HepG2 (cell line): ENCODE results near the gene AXIN2. TPM values are rescaled to one million over a fixed set of nuclear protein-coding genes. Genes with fewer than 3 reads are reported as not detected.

Experiments
- ATAC-seq: fragments of 200-7000 bp; cut with Tn5 transposase; 3 replicates; pipeline ENCODE4 v1.9.1; 2020; ENCODE audit warnings: mild to moderate bottlenecking, moderate library complexity
- BruUV-seq: library from RNA; stranded (reverse); fragments of 400-500 nt; replicated peaks from 2 replicates; lab custom pipeline; 2021; lab: Mats Ljungman, UMichigan
- CTCF ChIA-PET: fragments of 300-600 bp; formaldehyde crosslinking; extraction: SDS; loops from one replicate; lab custom pipeline; 2021; ENCODE audit warnings: low total read pairs, inconsistent platforms, low intra/inter-chr PET ratio; lab: Yijun Ruan, JAX
- POLR2A ChIA-PET: fragments of 350-600 bp; sonication (Branson Sonifier 250); formaldehyde crosslinking; loops from one replicate; lab custom pipeline; 2020; ENCODE audit warnings: antibody characterized with exemption, inconsistent platforms; lab: Yijun Ruan, JAX
- DNase-seq: peaks from one replicate; pipeline ENCODE4 v3.0.0-alpha.2; 2015; ENCODE audit warnings: low spot score
- FAIRE-seq: peaks from 3 replicates; lab custom pipeline; 2011; peaks lifted over from hg19 to GRCh38; lab: Jason Lieb, UNC
- H2AFZ ChIP-seq: one replicate; pipeline ENCODE4 v1.6.1; 2011; ENCODE audit warnings: low read length, inconsistent platforms
- H3K27ac ChIP-seq: fragments of 300-600 bp; 3 replicates; pipeline ENCODE4 v1.8.0; 2011; ENCODE audit warnings: mixed run types, mild to moderate bottlenecking, mixed read lengths, low read length, inconsistent platforms; ENCODE audit not compliant: insufficient read depth; ENCODE audit errors: extremely low read length
- H3K27me3 ChIP-seq, 2 experiments: fragments of 200-600 bp in 1 of 2; 2 replicates in 1 of 2; 3 replicates in 1 of 2; pipeline versions ENCODE4 v1.6.0 to v1.8.0; 2011; ENCODE audit warnings: low read length in 2 of 2, mild to moderate bottlenecking in 2 of 2, moderate library complexity in 2 of 2, inconsistent platforms in 1 of 2; ENCODE audit not compliant: insufficient read depth in 2 of 2, control insufficient read depth in 1 of 2
- H3K36me3 ChIP-seq, 2 experiments: fragments of 200-600 bp in 1 of 2; replicated peaks in 1 of 2; 2 replicates in 1 of 2; 3 replicates in 1 of 2; pipeline versions ENCODE4 v1.5.1 to v1.8.0; 2011; ENCODE audit warnings: low read length in 2 of 2, inconsistent platforms in 1 of 2; ENCODE audit not compliant: insufficient read depth in 2 of 2, control insufficient read depth in 1 of 2
- H3K4me1 ChIP-seq: 2 replicates; pipeline ENCODE4 v1.5.1; 2012; ENCODE audit warnings: low read length, inconsistent platforms; ENCODE audit not compliant: insufficient read depth
- H3K4me2 ChIP-seq: 2 replicates; pipeline ENCODE4 v1.6.0; 2011; ENCODE audit warnings: low read depth, low read length, inconsistent platforms
- H3K4me3 ChIP-seq, 3 experiments: fragments of 200-600 bp in 1 of 3; sonication (generic), shearing (Covaris generic) in 1 of 3; replicated peaks in 1 of 3; 2 replicates each; pipeline ENCODE4 v1.5.1; 2011 to 2016; ENCODE audit warnings: low read length in 3 of 3, inconsistent platforms in 2 of 3, low read depth in 2 of 3, mild to moderate bottlenecking in 2 of 3, control low read depth in 1 of 3, mixed read lengths in 1 of 3; ENCODE audit not compliant: insufficient read depth in 1 of 3
- H3K79me2 ChIP-seq: one replicate; pipeline ENCODE4 v1.6.1; 2011; ENCODE audit warnings: low read length, inconsistent platforms; ENCODE audit not compliant: insufficient read depth
- H3K9ac ChIP-seq: 2 replicates; pipeline ENCODE4 v1.6.0; 2011; ENCODE audit warnings: mild to moderate bottlenecking, low read depth, low read length, inconsistent platforms; ENCODE audit not compliant: insufficient read depth
- H3K9me3 ChIP-seq: 2 replicates; pipeline ENCODE4 v1.5.1; 2012; ENCODE audit warnings: mild to moderate bottlenecking, low read length
- H4K20me1 ChIP-seq: 2 replicates; pipeline ENCODE4 v1.6.0; 2011; ENCODE audit warnings: inconsistent platforms, mild to moderate bottlenecking, low read length, moderate library complexity; ENCODE audit not compliant: insufficient read depth
- ARHGAP35 ChIP-seq: sonication (generic); formaldehyde crosslinking; IDR thresholded peaks from 2 replicates; pipeline ENCODE4 v1.9.0; 2022; ENCODE audit warnings: mild to moderate bottlenecking, inconsistent platforms, moderate library complexity, missing genetic modification reagents, borderline replicate concordance
- JARID2 ChIP-seq: sonication (generic); formaldehyde crosslinking; IDR thresholded peaks from 2 replicates; pipeline ENCODE4 v1.8.1; 2023; ENCODE audit warnings: missing genetic modification reagents, inconsistent platforms; ENCODE audit not compliant: insufficient replicate concordance
- KLF13 ChIP-seq: sonication (generic); formaldehyde crosslinking; IDR thresholded peaks from 2 replicates; pipeline ENCODE4 v1.4.0; 2020; ENCODE audit warnings: mild to moderate bottlenecking, missing genetic modification reagents
- ZNF607 ChIP-seq: sonication (generic); formaldehyde crosslinking; IDR thresholded peaks from 2 replicates; pipeline ENCODE4 v1.5.1; 2020; ENCODE audit warnings: missing genetic modification reagents, mild to moderate bottlenecking, borderline replicate concordance
- ZNF709 ChIP-seq: sonication (generic); formaldehyde crosslinking; IDR thresholded peaks from 2 replicates; pipeline ENCODE4 v1.5.0; 2020; ENCODE audit warnings: mild to moderate bottlenecking, missing genetic modification reagents
- ZNF747 ChIP-seq: sonication (generic); formaldehyde crosslinking; IDR thresholded peaks from 2 replicates; pipeline ENCODE4 v1.8.1; 2023; ENCODE audit warnings: missing genetic modification reagents, mild to moderate bottlenecking, borderline replicate concordance
- ZNF777 ChIP-seq: sonication (generic); formaldehyde crosslinking; IDR thresholded peaks from 2 replicates; pipeline ENCODE4 v1.4.0; 2020; ENCODE audit warnings: missing genetic modification reagents
- WGBS: methylation state at CpG from one replicate; pipeline ENCODE4 v1.1.6; 2017; ENCODE audit warnings: low lambda C conversion rate; 5-methylcytosine and 5-hydroxymethylcytosine counted together
- in situ Hi-C: cut with HindIII; loops from 2 replicates; pipeline ENCODE4 v1.10.0; 2017; ENCODE audit warnings: low pct_unique_long_range_greater_than_20kb; ENCODE audit not compliant: extremely low pct_ligation_motif_present
- intact Hi-C: fragments of 100-400 bp; cut with micrococcal nuclease; formaldehyde crosslinking; loops from one replicate; pipeline ENCODE4 v1.10.0; 2022; ENCODE audit not compliant: unreplicated experiment
- polyA plus RNA-seq, 8 experiments: library from polyadenylated mRNA; depleted of rRNA in 3 of 8; stranded (reverse) in 7 of 8; unstranded in 1 of 8; fragments of >200 nt; fragmentation: Illumina TruSeq in 4 of 8; extraction: Trizol in 4 of 8; gene quantifications; 2 replicates each; pipeline versions ENCODE4 v1.2.1 to v1.2.3, GENCODE V29; 2011 to 2016; ENCODE audit warnings: low read depth in 4 of 8, missing spikeins in 1 of 8, mixed read lengths in 1 of 8; ENCODE audit not compliant: insufficient read depth in 1 of 8
- total RNA-seq, 5 experiments: library from RNA; depleted of rRNA; stranded (reverse); fragments of >200 nt; fragmentation: Illumina TruSeq; extraction: Trizol; gene quantifications; 2 replicates each; pipeline ENCODE4 v1.2.3, GENCODE V29; 2016; ENCODE audit warnings: low read depth in 1 of 5
- TF ChIP-seq, protein P1 (sequence below): IDR thresholded peaks from 2 replicates; pipeline ENCODE4 v1.6.1; 2016; ENCODE audit warnings: low read depth, control low read depth
- TF ChIP-seq, protein P2 (sequence below): sonication (generic); formaldehyde crosslinking; IDR thresholded peaks from 2 replicates; pipeline ENCODE4; 2020; ENCODE audit warnings: missing genetic modification reagents, mild to moderate bottlenecking, borderline replicate concordance
- TF ChIP-seq, protein P3 (sequence below): sonication (generic); formaldehyde crosslinking; IDR thresholded peaks from 2 replicates; pipeline ENCODE4 v1.5.1; 2020; ENCODE audit warnings: missing genetic modification reagents, mild to moderate bottlenecking, borderline replicate concordance
- TF ChIP-seq, protein P4 (sequence below): IDR thresholded peaks from 2 replicates; pipeline ENCODE4 v1.6.1; 2016; ENCODE audit warnings: low read depth, missing genetic modification reagents, missing compliant biosample characterization

AXIN2 gene
- total and polyA plus RNA-seq, 2 of the 13 experiments (the other 11 are each of a cell fraction or from before 2014, with no cell fraction given) = 58.6 to 63.4 TPM

DNA sequence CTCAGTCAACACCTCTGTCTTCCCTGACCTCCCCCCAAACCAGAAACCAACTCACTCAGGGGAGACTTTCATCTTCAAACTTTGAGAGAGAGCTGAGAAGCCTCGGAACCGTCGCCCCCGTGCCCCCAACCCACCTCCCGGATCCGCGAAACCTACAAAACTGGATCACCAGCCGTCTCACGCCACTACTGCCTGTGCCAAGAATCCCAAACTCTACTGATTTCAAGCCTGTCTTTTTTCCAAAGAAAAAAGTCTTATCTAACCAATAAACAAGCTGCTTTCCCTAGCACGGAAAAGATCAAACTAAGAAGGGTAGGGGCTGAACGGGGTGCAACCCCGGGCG lies 2.0 kb downstream of the AXIN2 start:
- Histone ChIP-seq H3K27me3 (no peaks in the 10 kb centered on the region; a peak in 1 of 5 replicates), H2AFZ (no peak overlapping the region), H3K9ac (no peak overlapping the region), H3K79me2 (no peaks in the 10 kb centered on the region), H3K4me3 (no peak overlapping the region; a peak in 1 of 6 replicates), H3K36me3 (peaks cover 11 to 16% of the 10 kb centered on the region in 2 experiments), H3K9me3 (no peaks in the 10 kb centered on the region), H4K20me1 (no peaks in the 10 kb centered on the region; the same call in none of the 2 replicates), H3K4me1 (peaks cover 28% of the 10 kb centered on the region), H3K27ac (peak overlapping the region; percentile 96), H3K4me2 (no peak overlapping the region)
- ChIA-PET POLR2A (interaction anchor here (1.0 to 2.9 kb wide), 7 partner anchors 9 to 237 kb away, joined by 3 to 15 read pairs (median 6); no protein-coding TSS in a partner anchor), CTCF (no interaction called here)
- DNase-seq = no peak
- WGBS = 0% methylated on average over 13 of the region's 13 CpGs
- no peak for FAIRE-seq
- BruUV-seq = no TSS peak
- ATAC-seq = no peak
- intact Hi-C loops = loop anchor here (5.0 to 10.0 kb wide), 2 partner anchors 233 to 395 kb away; no protein-coding TSS in a partner anchor
- in situ Hi-C loops = loop anchor here (5.0 kb wide), 2 partner anchors 233 to 428 kb away; no protein-coding TSS in a partner anchor
- TF ChIP-seq, protein P1, sequence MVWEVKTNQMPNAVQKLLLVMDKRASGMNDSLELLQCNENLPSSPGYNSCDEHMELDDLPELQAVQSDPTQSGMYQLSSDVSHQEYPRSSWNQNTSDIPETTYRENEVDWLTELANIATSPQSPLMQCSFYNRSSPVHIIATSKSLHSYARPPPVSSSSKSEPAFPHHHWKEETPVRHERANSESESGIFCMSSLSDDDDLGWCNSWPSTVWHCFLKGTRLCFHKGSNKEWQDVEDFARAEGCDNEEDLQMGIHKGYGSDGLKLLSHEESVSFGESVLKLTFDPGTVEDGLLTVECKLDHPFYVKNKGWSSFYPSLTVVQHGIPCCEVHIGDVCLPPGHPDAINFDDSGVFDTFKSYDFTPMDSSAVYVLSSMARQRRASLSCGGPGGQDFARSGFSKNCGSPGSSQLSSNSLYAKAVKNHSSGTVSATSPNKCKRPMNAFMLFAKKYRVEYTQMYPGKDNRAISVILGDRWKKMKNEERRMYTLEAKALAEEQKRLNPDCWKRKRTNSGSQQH (CRISPR knock-in tag) = no peak
- TF ChIP-seq, protein P2, sequence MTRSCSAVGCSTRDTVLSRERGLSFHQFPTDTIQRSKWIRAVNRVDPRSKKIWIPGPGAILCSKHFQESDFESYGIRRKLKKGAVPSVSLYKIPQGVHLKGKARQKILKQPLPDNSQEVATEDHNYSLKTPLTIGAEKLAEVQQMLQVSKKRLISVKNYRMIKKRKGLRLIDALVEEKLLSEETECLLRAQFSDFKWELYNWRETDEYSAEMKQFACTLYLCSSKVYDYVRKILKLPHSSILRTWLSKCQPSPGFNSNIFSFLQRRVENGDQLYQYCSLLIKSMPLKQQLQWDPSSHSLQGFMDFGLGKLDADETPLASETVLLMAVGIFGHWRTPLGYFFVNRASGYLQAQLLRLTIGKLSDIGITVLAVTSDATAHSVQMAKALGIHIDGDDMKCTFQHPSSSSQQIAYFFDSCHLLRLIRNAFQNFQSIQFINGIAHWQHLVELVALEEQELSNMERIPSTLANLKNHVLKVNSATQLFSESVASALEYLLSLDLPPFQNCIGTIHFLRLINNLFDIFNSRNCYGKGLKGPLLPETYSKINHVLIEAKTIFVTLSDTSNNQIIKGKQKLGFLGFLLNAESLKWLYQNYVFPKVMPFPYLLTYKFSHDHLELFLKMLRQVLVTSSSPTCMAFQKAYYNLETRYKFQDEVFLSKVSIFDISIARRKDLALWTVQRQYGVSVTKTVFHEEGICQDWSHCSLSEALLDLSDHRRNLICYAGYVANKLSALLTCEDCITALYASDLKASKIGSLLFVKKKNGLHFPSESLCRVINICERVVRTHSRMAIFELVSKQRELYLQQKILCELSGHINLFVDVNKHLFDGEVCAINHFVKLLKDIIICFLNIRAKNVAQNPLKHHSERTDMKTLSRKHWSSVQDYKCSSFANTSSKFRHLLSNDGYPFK (CRISPR knock-in tag) = 0 out of 2 replicates have a peak, but pooled peaks have one; percentile 1
- TF ChIP-seq ZNF607 (CRISPR knock-in tag) = 0 out of 2 replicates have a peak, but pooled peaks have one; percentile 3
- TF ChIP-seq ZNF747 = no peak
- TF ChIP-seq, protein P3, sequence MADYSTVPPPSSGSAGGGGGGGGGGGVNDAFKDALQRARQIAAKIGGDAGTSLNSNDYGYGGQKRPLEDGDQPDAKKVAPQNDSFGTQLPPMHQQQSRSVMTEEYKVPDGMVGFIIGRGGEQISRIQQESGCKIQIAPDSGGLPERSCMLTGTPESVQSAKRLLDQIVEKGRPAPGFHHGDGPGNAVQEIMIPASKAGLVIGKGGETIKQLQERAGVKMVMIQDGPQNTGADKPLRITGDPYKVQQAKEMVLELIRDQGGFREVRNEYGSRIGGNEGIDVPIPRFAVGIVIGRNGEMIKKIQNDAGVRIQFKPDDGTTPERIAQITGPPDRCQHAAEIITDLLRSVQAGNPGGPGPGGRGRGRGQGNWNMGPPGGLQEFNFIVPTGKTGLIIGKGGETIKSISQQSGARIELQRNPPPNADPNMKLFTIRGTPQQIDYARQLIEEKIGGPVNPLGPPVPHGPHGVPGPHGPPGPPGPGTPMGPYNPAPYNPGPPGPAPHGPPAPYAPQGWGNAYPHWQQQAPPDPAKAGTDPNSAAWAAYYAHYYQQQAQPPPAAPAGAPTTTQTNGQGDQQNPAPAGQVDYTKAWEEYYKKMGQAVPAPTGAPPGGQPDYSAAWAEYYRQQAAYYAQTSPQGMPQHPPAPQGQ = no peak
- TF ChIP-seq, protein P4, sequence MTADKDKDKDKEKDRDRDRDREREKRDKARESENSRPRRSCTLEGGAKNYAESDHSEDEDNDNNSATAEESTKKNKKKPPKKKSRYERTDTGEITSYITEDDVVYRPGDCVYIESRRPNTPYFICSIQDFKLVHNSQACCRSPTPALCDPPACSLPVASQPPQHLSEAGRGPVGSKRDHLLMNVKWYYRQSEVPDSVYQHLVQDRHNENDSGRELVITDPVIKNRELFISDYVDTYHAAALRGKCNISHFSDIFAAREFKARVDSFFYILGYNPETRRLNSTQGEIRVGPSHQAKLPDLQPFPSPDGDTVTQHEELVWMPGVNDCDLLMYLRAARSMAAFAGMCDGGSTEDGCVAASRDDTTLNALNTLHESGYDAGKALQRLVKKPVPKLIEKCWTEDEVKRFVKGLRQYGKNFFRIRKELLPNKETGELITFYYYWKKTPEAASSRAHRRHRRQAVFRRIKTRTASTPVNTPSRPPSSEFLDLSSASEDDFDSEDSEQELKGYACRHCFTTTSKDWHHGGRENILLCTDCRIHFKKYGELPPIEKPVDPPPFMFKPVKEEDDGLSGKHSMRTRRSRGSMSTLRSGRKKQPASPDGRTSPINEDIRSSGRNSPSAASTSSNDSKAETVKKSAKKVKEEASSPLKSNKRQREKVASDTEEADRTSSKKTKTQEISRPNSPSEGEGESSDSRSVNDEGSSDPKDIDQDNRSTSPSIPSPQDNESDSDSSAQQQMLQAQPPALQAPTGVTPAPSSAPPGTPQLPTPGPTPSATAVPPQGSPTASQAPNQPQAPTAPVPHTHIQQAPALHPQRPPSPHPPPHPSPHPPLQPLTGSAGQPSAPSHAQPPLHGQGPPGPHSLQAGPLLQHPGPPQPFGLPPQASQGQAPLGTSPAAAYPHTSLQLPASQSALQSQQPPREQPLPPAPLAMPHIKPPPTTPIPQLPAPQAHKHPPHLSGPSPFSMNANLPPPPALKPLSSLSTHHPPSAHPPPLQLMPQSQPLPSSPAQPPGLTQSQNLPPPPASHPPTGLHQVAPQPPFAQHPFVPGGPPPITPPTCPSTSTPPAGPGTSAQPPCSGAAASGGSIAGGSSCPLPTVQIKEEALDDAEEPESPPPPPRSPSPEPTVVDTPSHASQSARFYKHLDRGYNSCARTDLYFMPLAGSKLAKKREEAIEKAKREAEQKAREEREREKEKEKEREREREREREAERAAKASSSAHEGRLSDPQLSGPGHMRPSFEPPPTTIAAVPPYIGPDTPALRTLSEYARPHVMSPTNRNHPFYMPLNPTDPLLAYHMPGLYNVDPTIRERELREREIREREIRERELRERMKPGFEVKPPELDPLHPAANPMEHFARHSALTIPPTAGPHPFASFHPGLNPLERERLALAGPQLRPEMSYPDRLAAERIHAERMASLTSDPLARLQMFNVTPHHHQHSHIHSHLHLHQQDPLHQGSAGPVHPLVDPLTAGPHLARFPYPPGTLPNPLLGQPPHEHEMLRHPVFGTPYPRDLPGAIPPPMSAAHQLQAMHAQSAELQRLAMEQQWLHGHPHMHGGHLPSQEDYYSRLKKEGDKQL = no peak
- TF ChIP-seq ARHGAP35 (CRISPR knock-in tag) = 0 out of 2 replicates have a peak, but pooled peaks have one; percentile 6
- TF ChIP-seq KLF13 (CRISPR knock-in tag) = 0 out of 2 replicates have a peak, but pooled peaks have one; percentile 76
- TF ChIP-seq ZNF709 (CRISPR knock-in tag) = 0 out of 2 replicates have a peak, but pooled peaks have one; percentile 38
- TF ChIP-seq ZNF777 (CRISPR knock-in tag) = 0 out of 2 replicates have a peak, but pooled peaks have one; percentile 13
- TF ChIP-seq JARID2 (CRISPR knock-in tag) = no peak
